Stimulated activated CD4-positive, alpha-beta T cell treated with anti-CD3 and anti-CD28 coated beads, Interleukin-12 subunit alpha, Interleukin-12 subunit beta, amount 100 ng/mL, for 48 hours (primary cell): ENCODE data around the gene YBX3.
A peak's percentile ranks its signal among the peaks of the same experiment; 100 is the strongest.
"Not testable (repeated sequence)": the region's sequence is repeated elsewhere in the genome, so short reads cannot be mapped to it uniquely, and the experiment has no call there.

Experiments
- DNase-seq, 3 donors: peaks; one replicate each; pipeline ENCODE4 v3.0.0-alpha.2; 2020; ENCODE audit warnings: low read depth in 2 of 3, low spot score in 1 of 3

The YBX3 gene

GRCh38 chr12:10722905-10723746, at the start of gene YBX3:
Gene YBX3 (minus strand): TSS chr12:10723323. CDS start chr12:10723111, 212 bp downstream.
- DNase-seq: peak; percentile 30 to 43 (median 36)

DNA sequence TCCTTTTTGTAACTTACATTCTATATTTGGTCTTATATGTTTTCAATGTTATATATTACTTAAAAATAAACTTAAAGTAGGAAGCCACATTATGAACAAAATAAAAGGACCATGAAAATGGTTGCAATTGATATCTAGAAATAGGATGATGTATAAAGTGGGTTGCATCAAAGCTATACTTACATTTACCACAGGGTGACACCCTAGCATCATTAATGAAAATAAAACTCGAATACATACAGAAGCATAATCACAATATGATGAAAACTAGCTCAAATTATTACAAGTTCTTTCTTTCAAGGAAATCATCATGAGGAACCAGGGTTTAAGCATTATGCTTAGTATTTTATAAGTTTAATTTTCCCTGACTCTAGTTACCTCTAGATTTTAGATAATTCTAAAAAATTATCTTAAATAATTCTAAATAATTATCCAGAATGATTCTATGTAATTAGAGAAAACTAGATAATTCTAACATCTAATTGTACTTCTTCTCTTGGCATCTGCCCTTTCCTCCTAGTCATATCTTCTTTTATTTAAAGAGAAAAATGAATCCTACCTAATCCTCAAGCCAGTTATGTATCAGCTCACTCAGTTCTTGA, 48.1 kb upstream of the YBX3 start:
- DNase-seq: no peak

DNA sequence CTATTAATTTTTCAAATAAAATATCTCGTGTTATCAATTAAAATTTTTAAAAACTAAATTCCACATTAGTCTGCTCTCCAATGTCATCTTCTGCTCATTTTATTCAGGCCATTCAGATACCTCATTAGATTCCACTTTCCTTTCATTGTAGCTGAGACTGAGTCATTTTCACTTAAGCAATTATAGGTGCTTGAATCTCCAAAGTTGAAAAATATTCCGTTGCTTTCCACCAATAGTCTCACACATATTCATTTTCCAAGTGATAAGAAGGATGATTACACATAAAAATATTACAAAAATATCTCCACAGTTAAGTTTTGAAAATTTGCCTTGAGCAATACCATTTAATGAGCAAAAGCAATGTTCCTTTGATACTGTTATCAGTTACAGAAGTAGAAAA, 36.5 kb upstream of the YBX3 start:
- DNase-seq: no peak

DNA sequence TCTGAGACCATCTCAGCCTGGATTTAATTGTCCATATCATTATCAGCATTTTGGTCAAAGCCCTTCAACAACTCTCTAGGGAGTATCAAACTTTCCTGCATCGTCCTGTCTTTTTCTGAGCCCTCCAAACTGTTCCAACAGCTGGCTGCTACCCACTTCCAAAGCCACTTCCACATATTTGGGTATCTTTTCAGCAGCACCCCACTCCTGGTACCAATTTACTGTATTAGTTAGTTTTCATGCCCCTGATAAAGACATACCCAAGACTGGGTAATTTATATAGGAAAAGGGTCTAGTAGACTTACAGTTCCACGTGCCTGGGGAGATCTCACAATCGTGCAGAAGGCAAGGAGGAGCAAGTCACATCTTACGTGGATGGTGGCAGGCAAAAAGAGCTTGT, 33.1 kb upstream of the YBX3 start:
- no peak for DNase-seq

- DNase-seq: no peak
These were observed 29.9 kb upstream of the YBX3 start for GRCh38 chr12:10753059-10753458.

GRCh38 chr12:10750385-10750727, 27.2 kb upstream of the YBX3 start:
- DNase-seq: no peak

DNA sequence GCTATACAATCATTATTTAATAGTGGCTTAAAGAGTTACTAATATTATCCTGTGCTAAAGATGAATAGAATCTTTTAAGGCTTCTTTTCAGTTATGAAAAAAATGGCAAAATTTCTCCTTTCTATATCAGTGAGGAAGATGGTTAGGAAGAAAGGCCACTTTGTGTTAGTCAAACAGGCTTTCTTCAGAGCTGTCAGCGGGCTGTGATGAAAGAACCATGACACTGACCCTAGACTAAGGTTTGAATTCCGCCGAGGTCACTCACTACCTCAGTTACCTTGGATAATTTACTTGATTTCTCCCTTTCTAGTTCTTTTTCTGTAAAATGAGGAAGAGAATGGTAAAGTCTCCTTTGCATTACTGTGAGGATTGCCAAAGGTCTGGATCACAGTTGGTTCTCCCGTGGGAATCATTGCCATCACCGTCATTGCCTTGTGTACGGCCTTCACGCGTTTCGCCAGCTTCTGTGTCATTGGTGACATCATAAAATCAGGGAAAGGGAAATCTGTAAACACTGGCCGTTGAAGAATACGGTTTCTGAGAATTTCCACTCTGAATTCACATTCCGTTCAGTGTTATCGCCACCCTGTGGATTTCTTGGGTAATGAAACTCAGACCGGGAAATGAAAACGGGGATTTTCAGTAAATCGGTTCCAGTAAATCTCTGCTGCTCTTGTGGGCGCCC, 26.7 kb upstream of the YBX3 start:
- peak; percentile 27 to 68 (median 36) for DNase-seq

DNA sequence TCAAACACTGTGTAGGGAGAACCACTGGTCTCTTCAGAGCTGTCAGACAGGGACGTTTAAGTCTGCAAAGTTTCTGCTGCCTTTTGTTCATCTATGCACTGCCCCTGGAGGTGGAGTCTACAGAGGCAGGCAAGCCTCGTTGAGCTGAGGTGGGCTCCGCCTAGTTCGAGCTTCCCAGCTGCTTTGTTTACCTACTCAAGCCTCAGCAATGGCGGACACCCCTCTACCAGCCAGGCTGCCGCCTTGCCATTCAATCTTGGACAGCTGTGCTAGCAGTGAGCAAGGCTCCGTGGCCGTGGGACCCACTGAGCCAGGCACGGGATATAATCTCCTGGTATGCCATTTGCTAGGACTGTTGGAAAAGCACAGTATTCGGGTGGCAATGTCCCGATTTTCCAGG, 24.6 kb upstream of the YBX3 start:
- DNase-seq: no peak

DNA sequence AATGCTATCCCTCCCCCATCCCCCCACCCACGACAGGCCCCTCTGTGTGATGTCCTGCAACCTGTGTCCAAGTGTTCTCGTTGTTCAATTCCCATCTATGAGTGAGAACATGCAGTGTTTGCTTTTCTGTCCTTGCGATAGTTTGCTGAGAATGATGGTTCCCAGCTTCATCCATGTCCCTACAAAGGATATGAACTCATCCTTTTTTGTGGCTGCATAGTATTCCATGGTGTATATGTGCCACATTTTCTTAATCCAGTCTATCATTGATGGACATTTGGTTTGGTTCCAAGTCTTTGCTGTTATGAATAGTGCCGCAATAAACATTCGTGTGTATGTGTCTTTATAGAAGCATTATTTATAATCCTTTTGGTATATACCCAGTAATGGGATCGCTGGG, 20.3 kb upstream of the YBX3 start:
- not testable (repeated sequence) for DNase-seq

- DNase-seq: no peak
These were observed 18.7 kb upstream of the YBX3 start for GRCh38 chr12:10741845-10742244.

- no peak for DNase-seq
These were observed 17.1 kb upstream of the YBX3 start for GRCh38 chr12:10740182-10740581.

- DNase-seq: no peak
These were observed 16.3 kb upstream of the YBX3 start for GRCh38 chr12:10739157-10740118.

GRCh38 chr12:10737249-10737648, 14.1 kb upstream of the YBX3 start:
- no peak for DNase-seq

GRCh38 chr12:10736463-10736862, 13.3 kb upstream of the YBX3 start:
- DNase-seq: no peak

DNA sequence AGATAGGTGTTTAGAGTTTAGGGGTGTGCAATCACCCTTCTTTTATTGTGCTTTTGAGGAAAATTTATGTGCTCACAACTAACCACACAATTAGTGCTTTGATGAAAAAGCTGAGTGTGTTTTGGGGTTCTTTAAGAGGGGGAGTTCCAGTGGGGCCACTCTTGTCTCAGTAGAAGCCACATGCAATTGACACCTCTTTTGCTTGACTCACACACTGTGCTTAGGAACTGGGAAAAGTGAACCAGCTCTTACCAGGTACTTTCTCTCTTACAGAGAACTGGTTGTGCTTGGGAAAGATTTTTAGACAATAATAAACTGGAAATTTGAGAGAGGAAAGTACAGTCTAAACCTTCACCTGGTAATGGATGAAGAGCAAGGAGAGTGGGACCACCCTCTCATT, 12.3 kb upstream of the YBX3 start:
- DNase-seq: no peak

DNA sequence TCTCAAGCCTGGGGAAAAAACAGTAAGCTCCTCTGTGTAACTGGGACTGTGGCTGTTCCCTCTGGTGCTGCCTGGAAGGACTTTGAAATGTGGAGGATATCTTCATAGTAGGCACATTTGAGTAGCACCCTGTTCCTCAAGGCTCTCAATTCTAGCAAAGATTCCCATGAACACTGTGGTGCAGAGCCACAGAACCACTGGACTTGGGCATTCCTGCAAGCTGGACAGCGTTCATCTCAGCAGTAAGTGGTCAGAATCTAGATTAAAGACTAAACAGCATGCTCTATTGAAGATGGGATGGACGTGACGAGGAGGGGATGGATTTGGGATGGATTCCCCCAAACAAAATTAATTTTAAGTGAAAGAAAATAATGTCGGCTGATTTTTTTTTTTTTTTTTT, 9.4 kb upstream of the YBX3 start:
- DNase-seq: no peak

DNA sequence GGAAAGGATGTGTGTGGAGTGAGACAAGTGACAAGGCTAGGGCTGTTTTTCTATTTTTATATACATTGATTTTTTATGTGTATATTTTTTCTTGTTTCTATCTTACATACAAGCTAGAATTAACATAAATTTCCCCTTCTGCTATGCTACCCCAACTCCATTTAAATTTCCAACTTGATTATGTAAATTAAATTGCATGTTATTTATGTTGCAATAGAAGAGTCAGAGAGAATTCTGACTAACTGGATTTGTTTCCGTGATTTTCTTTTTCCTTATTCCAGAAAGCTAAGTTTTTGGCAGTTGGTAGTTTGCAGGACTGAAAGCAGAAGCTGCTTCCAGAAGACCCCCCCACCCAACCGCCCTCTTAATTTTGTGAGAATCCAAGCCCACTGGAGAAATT, 8.9 kb upstream of the YBX3 start:
- no peak for DNase-seq

GRCh38 chr12:10730559-10730958, 7.4 kb upstream of the YBX3 start:
- DNase-seq: no peak

DNA sequence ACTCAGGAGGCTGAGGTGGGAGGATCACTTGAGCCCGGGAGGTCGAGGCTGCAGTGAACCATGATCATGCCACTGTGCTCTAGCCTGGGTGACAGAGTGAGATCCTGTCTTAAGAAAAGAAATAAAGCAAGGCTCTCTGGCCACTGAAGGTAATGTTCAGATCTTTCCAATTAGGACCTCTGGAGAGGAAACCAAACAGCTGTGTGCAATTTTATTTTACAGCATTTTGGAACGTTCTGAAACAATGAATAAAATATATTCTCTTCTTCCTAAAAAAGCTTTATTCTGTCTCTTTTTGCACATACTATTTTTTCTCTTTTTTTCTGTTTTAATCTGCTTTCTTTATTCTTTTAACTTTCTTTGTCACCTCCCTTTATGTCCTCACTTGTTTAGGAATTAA, 5.0 kb upstream of the YBX3 start:
- no peak for DNase-seq

- no peak for DNase-seq
These were observed 3.8 kb upstream of the YBX3 start for GRCh38 chr12:10726945-10727344.

GRCh38 chr12:10725003-10725402, 1.9 kb upstream of the YBX3 start:
- DNase-seq: no peak
